Effector memory CD4-positive, alpha-beta T cell (primary cell): ENCODE data around the gene RAN.
A peak's percentile ranks its signal among the peaks of the same experiment; 100 is the strongest.
"Not testable (repeated sequence)": the region's sequence is repeated elsewhere in the genome, so short reads cannot be mapped to it uniquely, and the experiment has no call there.

ENCODE experiments used
- DNase-seq, 3 donors: peaks; one replicate each; pipeline ENCODE4 v3.0.0-alpha.2; 2020
- H3K27ac ChIP-seq: 2 replicates; pipeline ENCODE4 v1.7.0; 2013; ENCODE audit warnings: mild to moderate bottlenecking, low read length, moderate library complexity; ENCODE audit not compliant: insufficient read depth, poor library complexity, severe bottlenecking
- H3K27me3 ChIP-seq: replicated peaks from 2 replicates; pipeline ENCODE4 v1.7.0; 2013; ENCODE audit warnings: mild to moderate bottlenecking, low read length; ENCODE audit not compliant: insufficient read depth, control insufficient read depth, poor library complexity, severe bottlenecking
- H3K36me3 ChIP-seq: 2 replicates; pipeline ENCODE4 v1.7.0; 2013; ENCODE audit warnings: mild to moderate bottlenecking, low read length, moderate library complexity; ENCODE audit not compliant: control insufficient read depth, insufficient read depth
- H3K4me1 ChIP-seq: 2 replicates; pipeline ENCODE4 v1.7.0; 2013; ENCODE audit warnings: low read length, mild to moderate bottlenecking; ENCODE audit not compliant: control insufficient read depth, insufficient read depth, poor library complexity, severe bottlenecking
- H3K4me3 ChIP-seq: 2 replicates; pipeline ENCODE4 v1.7.0; 2013; ENCODE audit warnings: low read length, low read depth, mild to moderate bottlenecking; ENCODE audit not compliant: insufficient read depth, poor library complexity, severe bottlenecking
- H3K9me3 ChIP-seq: 2 replicates; pipeline ENCODE4 v1.7.0; 2013; ENCODE audit warnings: mild to moderate bottlenecking, low read length, moderate library complexity; ENCODE audit not compliant: control insufficient read depth

The RAN gene

GRCh38 chr12:130832561-130833209, 39.2 kb upstream of the RAN start:
- DNase-seq = no peak

GRCh38 chr12:130835011-130835410, 36.9 kb upstream of the RAN start:
- Histone ChIP-seq H3K4me3 (no peak overlapping the region), H3K9me3 (no peaks in the 10 kb centered on the region), H3K4me1 (no peaks in the 10 kb centered on the region), H3K27me3 (no peaks in the 10 kb centered on the region), H3K27ac (no peak overlapping the region), H3K36me3 (no peaks in the 10 kb centered on the region)
- no peak for DNase-seq

More at GRCh38 chr12:130832561-130833209, 39.2 kb upstream of the RAN start:
- Histone ChIP-seq H3K27ac (no peak overlapping the region), H3K36me3 (no peaks in the 10 kb centered on the region), H3K4me1 (no peaks in the 10 kb centered on the region), H3K27me3 (no peaks in the 10 kb centered on the region), H3K4me3 (no peak overlapping the region), H3K9me3 (no peaks in the 10 kb centered on the region)

- H3K27ac ChIP-seq = no peak overlapping the region
- H3K4me3 ChIP-seq = no peak overlapping the region
- no peaks in the 10 kb centered on the region for H3K36me3 ChIP-seq
- H3K9me3 ChIP-seq = no peaks in the 10 kb centered on the region
- H3K4me1 ChIP-seq = no peaks in the 10 kb centered on the region
- no peak for DNase-seq
- H3K27me3 ChIP-seq = no peaks in the 10 kb centered on the region
These were observed 36.4 kb upstream of the RAN start for GRCh38 chr12:130835436-130835835.

- H3K27me3 ChIP-seq = no peaks in the 10 kb centered on the region
- H3K4me1 ChIP-seq = no peaks in the 10 kb centered on the region
- H3K27ac ChIP-seq = peak overlapping the region; percentile 55
- H3K36me3 ChIP-seq = no peaks in the 10 kb centered on the region
- H3K9me3 ChIP-seq = no peaks in the 10 kb centered on the region
- H3K4me3 ChIP-seq = peak overlapping the region; percentile 70
- DNase-seq = peak in 1 of 3 donors; percentile 18
These were observed 33.4 kb upstream of the RAN start for GRCh38 chr12:130838284-130838950.

- Histone ChIP-seq H3K4me3 (peak within 1 kb of the TSS; percentile 70), H3K9me3 (no peaks in the 10 kb centered on the region), H3K4me1 (no peaks in the 10 kb centered on the region), H3K36me3 (no peaks in the 10 kb centered on the region), H3K27me3 (no peaks in the 10 kb centered on the region), H3K27ac (peak within 1 kb of the TSS; percentile 55)
- peak; percentile 83 to 84 (median 84) for DNase-seq
These were observed 32.7 kb upstream of the RAN start, which contains the start of gene STX2 for GRCh38 chr12:130838951-130839769. Gene STX2 (minus strand): TSS chr12:130839250. CDS start chr12:130839099, 151 bp downstream.

DNA sequence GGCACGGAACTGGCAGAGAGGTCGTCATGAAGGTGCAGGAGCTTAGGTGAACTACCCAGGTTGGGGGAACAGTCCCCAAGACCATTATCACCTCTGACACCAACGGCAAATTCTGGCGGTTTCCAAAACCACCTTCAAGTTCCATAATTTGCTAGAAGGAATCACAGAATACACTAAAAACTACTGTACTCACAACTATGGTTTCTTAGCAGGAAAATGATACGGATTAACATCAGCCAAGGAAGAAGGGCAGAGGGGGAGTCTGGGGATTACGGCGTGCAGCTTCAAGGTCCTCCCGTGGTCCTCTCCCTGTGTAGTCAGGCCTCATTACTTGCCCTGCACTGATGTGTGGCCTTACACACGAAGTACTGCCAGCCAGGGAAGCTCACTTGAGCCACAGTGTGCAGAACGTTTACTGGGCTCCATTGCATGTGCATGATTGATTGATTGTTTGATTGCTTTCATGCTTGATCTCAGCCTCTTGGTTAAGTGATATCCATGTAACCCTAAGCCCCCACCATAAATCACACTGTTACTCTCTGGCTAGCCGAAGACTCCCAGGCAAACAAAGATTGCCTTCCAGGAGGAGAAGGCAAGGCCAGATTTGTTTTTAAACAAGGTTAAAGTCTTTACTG, 32.0 kb upstream of the RAN start:
- H3K9me3 ChIP-seq = no peaks in the 10 kb centered on the region
- DNase-seq = no peak
- H3K27ac ChIP-seq = peak overlapping the region; percentile 26
- peak overlapping the region; percentile 47 for H3K4me3 ChIP-seq
- H3K27me3 ChIP-seq = no peaks in the 10 kb centered on the region
- H3K36me3 ChIP-seq = no peaks in the 10 kb centered on the region
- no peaks in the 10 kb centered on the region for H3K4me1 ChIP-seq

- no peaks in the 10 kb centered on the region for H3K9me3 ChIP-seq
- H3K27ac ChIP-seq = no peak overlapping the region
- no peaks in the 10 kb centered on the region for H3K4me1 ChIP-seq
- H3K27me3 ChIP-seq = no peaks in the 10 kb centered on the region
- no peak for DNase-seq
- no peaks in the 10 kb centered on the region for H3K36me3 ChIP-seq
- no peak overlapping the region for H3K4me3 ChIP-seq
These were observed 25.5 kb upstream of the RAN start for GRCh38 chr12:130846369-130846768.

- DNase-seq = no peak
- Histone ChIP-seq H3K27ac (no peak overlapping the region), H3K36me3 (no peaks in the 10 kb centered on the region), H3K4me3 (no peak overlapping the region), H3K9me3 (no peaks in the 10 kb centered on the region), H3K4me1 (no peaks in the 10 kb centered on the region), H3K27me3 (no peaks in the 10 kb centered on the region)
These were observed 24.8 kb upstream of the RAN start for GRCh38 chr12:130847112-130847511.

- DNase-seq, H3K27me3 ChIP-seq, H3K9me3 ChIP-seq: not testable (repeated sequence)
These were observed 23.8 kb upstream of the RAN start for GRCh38 chr12:130848105-130848504.

More at GRCh38 chr12:130848105-130848504, 23.8 kb upstream of the RAN start:
- not testable (repeated sequence) for H3K27ac ChIP-seq, H3K4me3 ChIP-seq, H3K36me3 ChIP-seq, H3K4me1 ChIP-seq
